Measurements from ENCODE around the gene CFAP61.
"Not testable (repeated sequence)": the region's sequence is repeated elsewhere in the genome, so short reads cannot be mapped to it uniquely, and the experiment has no call there.

CFAP61 gene

DNA sequence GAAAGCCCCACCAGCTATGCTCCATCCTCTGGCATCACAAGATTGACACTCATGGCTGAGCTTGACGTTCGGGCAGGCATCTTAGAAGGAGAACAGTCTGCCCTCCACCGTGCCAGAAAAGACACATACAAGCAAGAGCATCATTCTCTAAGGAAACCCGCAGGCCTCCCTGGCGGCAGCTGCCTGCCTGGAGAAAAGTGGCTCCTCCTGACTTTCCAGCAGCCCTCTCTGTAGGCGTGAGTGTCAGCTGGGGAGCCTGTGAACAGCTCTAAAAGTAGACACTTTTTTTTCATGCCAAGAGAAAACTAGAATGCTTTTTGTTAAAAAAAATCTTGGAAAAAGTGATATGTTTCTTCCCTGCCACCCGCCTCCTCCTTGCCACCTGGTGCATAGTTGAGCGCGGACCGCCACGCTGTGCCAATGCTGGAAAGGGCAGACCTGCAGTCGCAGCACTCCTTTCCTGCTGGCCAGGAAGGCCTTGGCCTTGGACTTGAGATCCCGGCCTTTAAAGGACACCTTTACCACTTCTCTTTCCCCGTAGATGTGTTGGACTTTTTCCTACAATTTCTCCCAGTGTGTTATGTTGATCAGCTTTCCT lies 285.9 kb downstream of the CFAP61 start:
- Histone ChIP-seq H3K4me1 (ENCODE audit: insufficient read depth, low read length) (no peaks in the 10 kb centered on the region), H3K27me3 (ENCODE audit: insufficient read depth, low read length) (no peaks in the 10 kb centered on the region), H3K4me3 (ENCODE audit: low read length) (no peak overlapping the region), H3K27ac (ENCODE audit: low read length) (no peak overlapping the region), H3K36me3 (ENCODE audit: insufficient read depth, low read depth, low read length) (no peaks in the 10 kb centered on the region), H3K9ac (ENCODE audit: low read depth, low read length) (no peak overlapping the region), H3K9me3 (ENCODE audit: insufficient read depth, low read depth, low read length) (no peaks in the 10 kb centered on the region; the same call in 1 of the 2 replicates)

DNA sequence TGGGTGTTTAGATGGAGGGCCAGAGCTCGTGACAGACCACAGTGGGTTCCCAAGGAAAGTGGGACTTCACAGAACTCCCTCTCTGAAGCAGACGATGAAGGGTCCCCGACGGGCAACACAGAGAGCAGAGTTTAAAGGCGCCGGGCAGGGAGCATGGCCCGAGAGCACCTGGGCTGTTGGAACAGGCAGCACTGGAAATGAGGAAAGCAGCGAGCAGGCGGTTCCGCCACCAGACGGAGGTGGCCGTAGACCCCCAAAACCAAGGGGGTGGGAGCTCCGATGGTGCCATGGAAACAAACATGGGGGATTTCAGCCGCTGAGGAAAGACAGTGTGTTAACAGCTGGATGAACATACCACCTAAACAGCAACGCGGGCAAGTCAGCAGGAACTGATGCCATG lies 288.1 kb downstream of the CFAP61 start:
- Histone ChIP-seq H3K9me3 (ENCODE audit: insufficient read depth, low read depth, low read length) (no peaks in the 10 kb centered on the region; the same call in 1 of the 2 replicates), H3K4me3 (ENCODE audit: low read length) (no peak overlapping the region), H3K36me3 (ENCODE audit: insufficient read depth, low read depth, low read length) (no peaks in the 10 kb centered on the region), H3K27me3 (ENCODE audit: insufficient read depth, low read length) (no peaks in the 10 kb centered on the region), H3K9ac (ENCODE audit: low read depth, low read length) (no peak overlapping the region), H3K27ac (ENCODE audit: low read length) (no peak overlapping the region), H3K4me1 (ENCODE audit: insufficient read depth, low read length) (no peaks in the 10 kb centered on the region)

DNA sequence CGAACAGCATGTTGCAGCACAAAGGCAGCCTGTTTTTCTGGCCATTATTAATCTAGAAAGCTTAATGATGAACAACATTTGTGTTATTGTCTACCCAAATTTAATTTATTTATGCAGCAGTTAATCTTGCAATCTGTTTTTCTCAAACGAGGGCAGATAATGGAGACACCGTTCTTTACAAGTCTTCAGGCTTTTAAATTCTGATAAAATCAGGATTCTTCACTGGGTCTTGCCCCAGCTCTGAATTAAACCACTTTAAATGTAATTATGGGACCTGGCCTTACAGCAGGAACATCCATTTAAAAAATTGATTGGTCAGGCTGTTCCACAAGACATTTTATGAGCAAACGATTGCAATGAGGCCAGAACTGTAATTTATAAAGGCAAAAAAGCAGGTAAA lies 289.0 kb downstream of the CFAP61 start:
- Histone ChIP-seq H3K36me3 (ENCODE audit: insufficient read depth, low read depth, low read length) (no peaks in the 10 kb centered on the region), H3K4me1 (ENCODE audit: insufficient read depth, low read length) (no peaks in the 10 kb centered on the region), H3K27ac (ENCODE audit: low read length) (no peak overlapping the region), H3K4me3 (ENCODE audit: low read length) (no peak overlapping the region), H3K27me3 (ENCODE audit: insufficient read depth, low read length) (no peaks in the 10 kb centered on the region), H3K9ac (ENCODE audit: low read depth, low read length) (no peak overlapping the region), H3K9me3 (ENCODE audit: insufficient read depth, low read depth, low read length) (no peaks in the 10 kb centered on the region; the same call in 1 of the 2 replicates)

DNA sequence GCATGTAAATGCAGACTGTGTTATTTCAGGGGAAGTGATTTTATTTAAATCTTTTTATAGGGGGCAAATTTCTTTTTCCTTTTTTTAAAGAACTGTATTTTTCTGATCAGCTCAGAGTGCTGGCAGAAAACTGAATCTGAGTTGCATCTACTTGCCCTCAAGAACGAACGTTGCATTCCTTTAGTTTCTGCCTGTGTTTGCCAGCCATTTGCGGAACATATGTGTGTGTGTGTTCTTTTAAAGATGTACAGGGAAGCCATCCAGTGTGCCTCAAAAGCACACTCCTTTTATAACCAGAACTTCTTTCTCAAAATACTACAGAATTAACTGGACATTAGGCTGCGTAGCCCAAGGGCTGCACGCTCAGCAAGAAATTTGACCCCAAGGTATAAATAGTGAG lies 289.7 kb downstream of the CFAP61 start:
- H3K36me3 ChIP-seq (ENCODE audit: insufficient read depth, low read depth, low read length): no peaks in the 10 kb centered on the region

DNA sequence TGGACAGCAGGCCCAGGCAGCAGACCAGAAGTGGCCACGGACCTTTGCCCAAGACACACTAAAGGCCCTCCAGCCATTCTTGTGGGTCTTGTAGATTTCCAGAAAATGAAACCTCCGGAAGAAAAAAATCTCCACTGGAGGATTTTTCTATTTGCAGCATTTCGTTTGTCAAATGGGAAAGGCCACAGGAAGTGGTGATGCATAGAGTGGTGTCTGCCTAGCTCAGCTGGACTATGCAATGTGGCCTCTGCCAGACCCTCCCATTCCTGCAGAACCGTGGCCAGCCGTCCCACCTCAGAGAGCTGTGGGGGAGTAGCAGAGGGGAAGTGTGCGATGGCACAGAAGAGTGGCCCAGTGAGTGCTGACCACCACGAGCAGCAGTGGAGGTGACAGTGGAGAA lies 291.6 kb downstream of the CFAP61 start:
- H3K9me3 ChIP-seq (ENCODE audit: insufficient read depth, low read depth, low read length): no peaks in the 10 kb centered on the region
- no peaks in the 10 kb centered on the region for H3K36me3 ChIP-seq (ENCODE audit: insufficient read depth, low read depth, low read length)
- no peak overlapping the region for H3K27ac ChIP-seq (ENCODE audit: low read length)
- no peaks in the 10 kb centered on the region for H3K27me3 ChIP-seq (ENCODE audit: insufficient read depth, low read length)
- no peaks in the 10 kb centered on the region for H3K4me1 ChIP-seq (ENCODE audit: insufficient read depth, low read length)
- H3K4me3 ChIP-seq (ENCODE audit: low read length): no peak overlapping the region
- no peak overlapping the region for H3K9ac ChIP-seq (ENCODE audit: low read depth, low read length)

More for the DNA sequence above, 289.7 kb downstream of the CFAP61 start:
- Histone ChIP-seq H3K4me1 (ENCODE audit: insufficient read depth, low read length) (no peaks in the 10 kb centered on the region), H3K27ac (ENCODE audit: low read length) (no peak overlapping the region), H3K9me3 (ENCODE audit: insufficient read depth, low read depth, low read length) (no peaks in the 10 kb centered on the region), H3K4me3 (ENCODE audit: low read length) (no peak overlapping the region), H3K27me3 (ENCODE audit: insufficient read depth, low read length) (no peaks in the 10 kb centered on the region), H3K9ac (ENCODE audit: low read depth, low read length) (no peak overlapping the region)

DNA sequence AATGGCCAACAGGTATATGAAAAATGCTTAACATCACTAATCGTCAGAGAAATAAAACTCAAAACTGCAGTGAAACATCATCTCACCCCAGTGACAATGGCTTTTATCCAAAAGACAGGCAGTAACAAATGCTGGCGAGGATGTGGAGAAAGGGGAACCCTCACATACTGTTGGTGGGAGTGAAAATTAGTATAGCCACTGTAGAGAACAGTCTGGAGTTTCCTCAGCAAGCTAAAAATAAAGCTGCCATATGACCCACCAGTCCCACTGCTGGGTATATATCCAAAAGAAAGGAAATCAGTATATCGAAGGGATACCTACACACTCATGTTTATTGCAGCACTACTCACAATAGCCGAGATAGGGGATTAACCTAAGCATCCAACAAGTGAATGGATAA lies 292.1 kb downstream of the CFAP61 start:
- Histone ChIP-seq H3K9ac (ENCODE audit: low read depth, low read length) (no peak overlapping the region), H3K27me3 (ENCODE audit: insufficient read depth, low read length) (no peaks in the 10 kb centered on the region), H3K27ac (ENCODE audit: low read length) (no peak overlapping the region), H3K4me3 (ENCODE audit: low read length) (no peak overlapping the region), H3K4me1 (ENCODE audit: insufficient read depth, low read length) (no peaks in the 10 kb centered on the region), H3K9me3 (ENCODE audit: insufficient read depth, low read depth, low read length) (no peaks in the 10 kb centered on the region; the same call in 1 of the 2 replicates), H3K36me3 (ENCODE audit: insufficient read depth, low read depth, low read length) (no peaks in the 10 kb centered on the region)

DNA sequence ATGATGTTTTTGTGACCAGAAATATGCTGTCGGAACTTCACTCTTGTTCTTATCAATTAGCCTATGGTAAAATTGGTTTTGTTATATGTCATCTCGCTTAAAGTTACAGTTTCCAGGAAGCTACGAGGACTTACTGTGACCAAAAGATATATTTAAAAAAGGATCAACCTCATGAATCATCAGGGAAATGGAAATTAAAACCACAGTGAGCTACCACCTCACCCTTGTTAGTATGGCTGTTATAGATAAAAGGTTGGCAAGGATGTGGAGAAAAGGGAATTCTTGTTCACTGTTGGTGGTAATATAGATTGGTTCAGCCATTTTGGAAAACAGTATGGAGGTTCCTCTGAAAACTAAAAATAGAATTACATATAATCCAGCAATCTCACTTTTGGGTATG lies 301.2 kb downstream of the CFAP61 start:
- Histone ChIP-seq H3K9ac (ENCODE audit: low read depth, low read length) (no peak overlapping the region), H3K4me3 (ENCODE audit: low read length) (no peak overlapping the region), H3K9me3 (ENCODE audit: insufficient read depth, low read depth, low read length) (peaks cover 6% of the 10 kb centered on the region), H3K27ac (ENCODE audit: low read length) (no peak overlapping the region), H3K36me3 (ENCODE audit: insufficient read depth, low read depth, low read length) (no peaks in the 10 kb centered on the region), H3K4me1 (ENCODE audit: insufficient read depth, low read length) (no peaks in the 10 kb centered on the region), H3K27me3 (ENCODE audit: insufficient read depth, low read length) (peaks cover 5% of the 10 kb centered on the region; the same call in 1 of the 2 replicates)

DNA sequence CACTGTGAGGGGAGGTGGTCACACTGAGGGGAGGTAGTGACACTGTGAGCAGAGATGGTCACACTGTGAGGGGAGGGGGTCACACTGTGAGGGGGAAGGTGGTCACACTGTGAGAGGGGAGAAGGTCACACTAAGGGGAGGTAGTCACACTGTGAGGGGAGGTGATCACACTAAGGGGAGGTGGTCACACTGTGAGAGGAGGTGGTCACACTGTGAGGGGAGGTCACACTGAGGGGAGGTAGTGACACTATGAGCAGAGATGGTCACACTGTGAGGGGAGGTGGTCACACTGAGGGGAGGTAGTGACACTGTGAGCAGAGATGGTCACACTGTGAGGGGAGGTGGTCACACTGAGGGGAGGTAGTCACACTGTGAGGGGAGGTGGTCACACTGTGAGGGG lies 303.2 kb downstream of the CFAP61 start:
- peaks cover 24% of the 10 kb centered on the region for H3K27me3 ChIP-seq (ENCODE audit: insufficient read depth, low read length)
- H3K27ac ChIP-seq (ENCODE audit: low read length); H3K4me3 ChIP-seq (ENCODE audit: low read length); H3K4me1 ChIP-seq (ENCODE audit: insufficient read depth, low read length); H3K9me3 ChIP-seq (ENCODE audit: insufficient read depth, low read depth, low read length); H3K9ac ChIP-seq (ENCODE audit: low read depth, low read length); H3K36me3 ChIP-seq (ENCODE audit: insufficient read depth, low read depth, low read length): not testable (repeated sequence)

DNA sequence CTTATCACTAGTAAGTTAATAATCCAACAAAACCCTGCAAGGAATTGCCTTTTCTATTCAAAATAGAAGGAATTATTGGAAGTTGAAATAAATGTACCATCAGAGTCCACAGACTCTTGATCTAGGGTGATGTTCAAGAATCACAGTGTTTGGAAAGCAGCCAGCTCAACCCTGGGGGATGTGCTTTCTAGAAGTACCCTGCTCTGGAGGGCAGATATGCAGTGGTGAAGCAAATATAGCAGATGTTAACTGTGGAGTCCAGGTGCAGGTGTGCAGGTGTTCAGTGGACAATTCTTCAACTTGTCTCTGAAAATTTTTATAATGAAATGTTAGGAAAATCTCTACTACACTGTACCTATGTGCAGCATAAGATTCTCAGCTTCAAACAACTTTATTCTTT lies 306.5 kb downstream of the CFAP61 start:
- Histone ChIP-seq H3K4me1 (ENCODE audit: insufficient read depth, low read length) (peaks cover 5% of the 10 kb centered on the region), H3K27ac (ENCODE audit: low read length) (no peak overlapping the region), H3K9ac (ENCODE audit: low read depth, low read length) (no peak overlapping the region), H3K9me3 (ENCODE audit: insufficient read depth, low read depth, low read length) (peaks cover 6% of the 10 kb centered on the region), H3K4me3 (ENCODE audit: low read length) (no peak overlapping the region), H3K27me3 (ENCODE audit: insufficient read depth, low read length) (peaks cover 57% of the 10 kb centered on the region), H3K36me3 (ENCODE audit: insufficient read depth, low read depth, low read length) (no peaks in the 10 kb centered on the region)

DNA sequence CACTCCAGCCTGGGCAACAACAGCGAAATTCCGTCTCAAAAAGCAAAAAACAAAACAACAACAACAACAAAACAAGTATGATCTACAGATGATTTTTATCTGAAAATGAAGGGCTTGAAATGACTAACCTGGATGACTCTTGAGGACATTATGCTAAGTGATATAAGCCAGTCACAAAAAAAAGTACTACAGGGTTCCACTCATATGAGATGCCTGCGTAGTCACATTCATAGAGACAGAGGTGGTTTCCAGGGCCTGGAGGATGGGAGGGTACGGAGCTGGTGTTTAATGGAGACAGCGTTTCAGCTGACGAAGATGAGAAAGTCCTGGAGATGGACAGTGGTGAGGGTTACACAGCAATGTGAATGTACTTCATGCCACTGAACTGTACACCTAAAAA lies 307.3 kb downstream of the CFAP61 start:
- no peaks in the 10 kb centered on the region for H3K36me3 ChIP-seq (ENCODE audit: insufficient read depth, low read depth, low read length)
- H3K4me1 ChIP-seq (ENCODE audit: insufficient read depth, low read length): peaks cover 5% of the 10 kb centered on the region
- peaks cover 4% of the 10 kb centered on the region for H3K9me3 ChIP-seq (ENCODE audit: insufficient read depth, low read depth, low read length)
- no peak overlapping the region for H3K9ac ChIP-seq (ENCODE audit: low read depth, low read length)
- H3K27me3 ChIP-seq (ENCODE audit: insufficient read depth, low read length): peaks cover 65% of the 10 kb centered on the region
- no peak overlapping the region for H3K27ac ChIP-seq (ENCODE audit: low read length)
- no peak overlapping the region for H3K4me3 ChIP-seq (ENCODE audit: low read length)

DNA sequence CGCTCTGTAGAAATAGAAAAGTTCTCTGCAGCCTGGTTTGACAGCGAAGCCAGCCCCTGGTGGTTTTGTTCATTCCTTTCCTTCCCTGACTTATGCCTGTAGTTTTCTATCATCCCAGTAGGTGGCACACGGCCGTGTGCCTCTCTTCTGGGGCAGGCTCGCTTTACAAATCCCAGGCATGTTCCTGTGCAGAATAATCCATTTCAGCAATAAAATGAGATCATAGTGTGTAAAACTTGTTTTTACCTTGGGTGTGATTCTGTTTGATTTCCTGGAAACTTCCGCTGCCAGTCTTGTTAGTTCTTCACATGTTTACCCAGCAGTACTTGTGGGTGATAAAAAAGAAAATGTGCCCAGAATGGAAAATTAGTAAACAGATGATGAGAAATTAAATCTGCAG lies 308.1 kb downstream of the CFAP61 start:
- Histone ChIP-seq H3K9me3 (ENCODE audit: insufficient read depth, low read depth, low read length) (no peaks in the 10 kb centered on the region; the same call in none of the 2 replicates), H3K36me3 (ENCODE audit: insufficient read depth, low read depth, low read length) (no peaks in the 10 kb centered on the region), H3K27me3 (ENCODE audit: insufficient read depth, low read length) (peaks cover 73% of the 10 kb centered on the region), H3K4me1 (ENCODE audit: insufficient read depth, low read length) (peaks cover 7% of the 10 kb centered on the region), H3K27ac (ENCODE audit: low read length) (no peak overlapping the region), H3K4me3 (ENCODE audit: low read length) (no peak overlapping the region), H3K9ac (ENCODE audit: low read depth, low read length) (no peak overlapping the region)

DNA sequence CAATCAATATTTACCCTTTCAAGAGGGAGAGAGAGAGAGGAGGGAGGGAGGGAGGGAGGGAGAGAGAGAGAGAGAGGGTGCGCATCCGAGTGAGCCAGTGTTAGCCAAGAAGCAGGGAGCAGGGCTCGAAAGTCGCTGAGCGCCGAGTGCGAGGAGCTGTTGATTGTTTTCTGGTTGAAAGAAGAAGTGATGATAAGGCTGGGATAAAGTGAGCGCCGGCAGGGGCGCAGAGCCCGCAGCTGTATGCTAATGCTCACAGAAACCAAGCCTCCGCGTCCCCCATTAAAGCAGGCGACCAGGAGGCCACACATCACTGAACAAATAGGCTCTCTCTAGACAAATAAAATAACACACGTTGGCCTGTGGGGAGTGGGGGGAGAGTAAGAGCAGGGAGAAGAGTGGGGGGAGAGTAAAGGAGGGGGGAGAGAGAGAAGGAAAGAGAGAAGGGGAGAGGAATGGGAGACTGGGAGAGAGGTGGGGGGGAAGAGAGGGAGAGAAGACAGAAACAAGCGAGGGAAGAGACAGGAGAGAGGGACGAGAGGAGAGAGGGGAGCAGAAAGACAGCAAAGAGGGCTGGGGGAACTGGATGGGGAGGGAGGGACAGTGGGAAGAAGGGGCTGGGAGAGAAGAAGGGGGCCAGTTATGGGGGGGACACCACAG lies 310.6 kb downstream of the CFAP61 start:
- Histone ChIP-seq H3K9me3 (ENCODE audit: insufficient read depth, low read depth, low read length) (no peaks in the 10 kb centered on the region; the same call in 1 of the 2 replicates), H3K4me3 (ENCODE audit: low read length) (peak overlapping the region; percentile 62), H3K27me3 (ENCODE audit: insufficient read depth, low read length) (peaks cover 98% of the 10 kb centered on the region), H3K36me3 (ENCODE audit: insufficient read depth, low read depth, low read length) (no peaks in the 10 kb centered on the region), H3K9ac (ENCODE audit: low read depth, low read length) (no peak overlapping the region; the same call in 1 of the 2 replicates), H3K4me1 (ENCODE audit: insufficient read depth, low read length) (peaks cover 16% of the 10 kb centered on the region), H3K27ac (ENCODE audit: low read length) (no peak overlapping the region)
